Sigmoid colon (tissue), 4 donors: ENCODE measurements around the gene NES.

Experiments used
- EP300 ChIP-seq, 4 donors: sonication (generic); formaldehyde crosslinking; IDR thresholded peaks; one replicate each; pipeline ENCODE4 v1.6.1; 2017; ENCODE audit warnings: antibody characterized with exemption in 4 of 4
- POLR2A ChIP-seq, 2 donors: fragments of 450-650 bp; IDR thresholded peaks; one replicate each; pipeline ENCODE4 v1.6.1; 2016; ENCODE audit warnings: antibody characterized with exemption in 2 of 2, mild to moderate bottlenecking in 2 of 2, moderate library complexity in 2 of 2
- POLR2AphosphoS5 ChIP-seq, 4 donors: sonication (generic); formaldehyde crosslinking; IDR thresholded peaks; one replicate each; pipeline ENCODE4 v1.6.1; 2017; ENCODE audit warnings: antibody characterized with exemption in 4 of 4
- TF ChIP-seq, protein P1 (sequence below), 4 experiments: fragments of 450-650 bp in 3 of 4; fragments of 200-600 bp in 1 of 4; IDR thresholded peaks; one replicate each; pipeline ENCODE4 v1.5.1; 2016 to 2019; ENCODE audit warnings: antibody characterized with exemption in 4 of 4, mild to moderate bottlenecking in 3 of 4, moderate library complexity in 2 of 4

DNA sequence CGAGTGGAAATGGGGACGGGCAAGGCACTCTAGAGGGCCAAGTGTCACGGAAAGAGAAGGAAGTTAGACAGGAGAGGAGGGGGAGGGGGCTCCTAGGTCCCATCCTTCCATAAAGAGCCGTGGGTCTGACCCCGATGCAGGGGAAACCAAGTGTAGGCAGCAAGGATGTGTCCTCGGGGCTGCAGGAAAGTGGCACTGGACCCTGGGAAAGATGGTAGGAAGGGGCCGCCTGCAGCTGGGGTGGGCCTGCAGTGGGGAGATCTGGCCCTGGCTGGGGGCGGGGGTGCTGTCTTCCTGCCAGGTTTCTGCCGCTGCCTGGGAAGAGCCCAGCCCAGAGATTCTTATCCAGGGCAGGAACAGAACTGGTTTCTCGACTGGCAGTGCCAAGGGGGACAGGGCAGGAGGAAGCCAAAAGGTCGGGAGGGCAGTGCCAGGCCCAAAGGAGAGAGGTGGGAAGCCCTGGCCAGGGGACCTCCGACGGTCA is 15.3 kb upstream of the NES start:
- TF ChIP-seq, protein P1, sequence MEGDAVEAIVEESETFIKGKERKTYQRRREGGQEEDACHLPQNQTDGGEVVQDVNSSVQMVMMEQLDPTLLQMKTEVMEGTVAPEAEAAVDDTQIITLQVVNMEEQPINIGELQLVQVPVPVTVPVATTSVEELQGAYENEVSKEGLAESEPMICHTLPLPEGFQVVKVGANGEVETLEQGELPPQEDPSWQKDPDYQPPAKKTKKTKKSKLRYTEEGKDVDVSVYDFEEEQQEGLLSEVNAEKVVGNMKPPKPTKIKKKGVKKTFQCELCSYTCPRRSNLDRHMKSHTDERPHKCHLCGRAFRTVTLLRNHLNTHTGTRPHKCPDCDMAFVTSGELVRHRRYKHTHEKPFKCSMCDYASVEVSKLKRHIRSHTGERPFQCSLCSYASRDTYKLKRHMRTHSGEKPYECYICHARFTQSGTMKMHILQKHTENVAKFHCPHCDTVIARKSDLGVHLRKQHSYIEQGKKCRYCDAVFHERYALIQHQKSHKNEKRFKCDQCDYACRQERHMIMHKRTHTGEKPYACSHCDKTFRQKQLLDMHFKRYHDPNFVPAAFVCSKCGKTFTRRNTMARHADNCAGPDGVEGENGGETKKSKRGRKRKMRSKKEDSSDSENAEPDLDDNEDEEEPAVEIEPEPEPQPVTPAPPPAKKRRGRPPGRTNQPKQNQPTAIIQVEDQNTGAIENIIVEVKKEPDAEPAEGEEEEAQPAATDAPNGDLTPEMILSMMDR (IDR thresholded peaks at IDR 0.05): no peak
- no peak for TF ChIP-seq POLR2AphosphoS5 (IDR thresholded peaks at IDR 0.05)
- no peak for TF ChIP-seq POLR2A (IDR thresholded peaks at IDR 0.05)
- TF ChIP-seq EP300 (IDR thresholded peaks at IDR 0.05): no peak
